T-helper 9 cell (primary cell): ENCODE data around the gene C6orf132.
A peak's percentile ranks its signal among the peaks of the same experiment; 100 is the strongest.
"Not testable (repeated sequence)": the region's sequence is repeated elsewhere in the genome, so short reads cannot be mapped to it uniquely, and the experiment has no call there.

Experiments used
- DNase-seq: peaks from one replicate; pipeline ENCODE4 v3.0.0-alpha.2; 2020
- total RNA-seq, 2 donors: gene quantifications; one replicate each; lab custom pipeline; 2026; lab: John Stamatoyannopoulos, UW

The C6orf132 gene, protein sequence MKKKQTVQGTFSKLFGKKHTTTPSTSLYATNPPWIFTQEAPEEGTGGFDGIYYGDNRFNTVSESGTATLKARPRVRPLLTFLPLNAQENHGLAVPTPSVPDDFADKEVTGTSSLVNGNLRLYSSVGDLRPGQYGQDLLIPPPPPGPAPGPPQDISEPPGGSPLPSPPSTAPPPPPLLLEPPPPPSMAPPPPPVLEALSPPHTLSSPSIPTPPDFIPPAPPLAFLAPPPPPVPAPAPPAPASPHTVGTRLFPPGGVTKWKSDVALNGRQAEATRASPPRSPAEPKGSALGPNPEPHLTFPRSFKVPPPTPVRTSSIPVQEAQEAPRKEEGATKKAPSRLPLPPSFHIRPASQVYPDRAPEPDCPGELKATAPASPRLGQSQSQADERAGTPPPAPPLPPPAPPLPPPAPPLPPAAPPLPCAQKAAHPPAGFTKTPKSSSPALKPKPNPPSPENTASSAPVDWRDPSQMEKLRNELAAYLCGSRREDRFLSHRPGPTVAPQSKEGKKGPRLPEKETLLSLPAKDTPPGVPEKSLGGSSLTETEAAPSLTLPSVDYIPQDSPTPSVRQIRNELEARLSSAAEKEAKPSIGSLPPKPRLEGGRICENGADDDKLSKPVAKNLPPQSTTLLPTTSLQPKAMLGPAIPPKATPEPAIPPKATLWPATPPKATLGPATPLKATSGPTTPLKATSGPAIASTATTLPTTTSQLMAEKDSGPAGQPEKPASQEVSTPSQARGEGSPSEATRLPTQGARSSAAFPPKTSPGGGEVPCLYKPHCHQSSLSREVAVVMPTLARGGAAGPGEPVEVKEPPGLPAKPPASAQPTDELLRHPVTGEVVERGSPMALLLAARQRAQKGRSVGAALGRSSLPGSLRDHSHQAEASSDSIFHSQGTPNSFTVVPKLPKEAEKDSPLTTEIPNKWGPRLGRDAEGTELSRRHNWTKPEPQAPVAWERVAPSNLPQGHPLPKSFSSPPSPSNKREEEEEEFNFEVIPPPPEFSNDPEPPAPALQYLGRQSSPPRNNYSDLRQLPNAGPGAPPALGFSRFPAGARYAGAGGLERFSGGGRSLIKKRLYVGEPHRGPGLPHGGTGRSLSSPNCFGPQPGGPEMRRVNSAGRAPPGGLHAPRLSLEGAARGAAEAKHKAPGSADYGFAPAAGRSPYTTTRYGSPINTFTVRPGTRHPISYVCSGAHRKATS
- 0 to 0.21 reads per million in 2 donors for total RNA-seq

DNA sequence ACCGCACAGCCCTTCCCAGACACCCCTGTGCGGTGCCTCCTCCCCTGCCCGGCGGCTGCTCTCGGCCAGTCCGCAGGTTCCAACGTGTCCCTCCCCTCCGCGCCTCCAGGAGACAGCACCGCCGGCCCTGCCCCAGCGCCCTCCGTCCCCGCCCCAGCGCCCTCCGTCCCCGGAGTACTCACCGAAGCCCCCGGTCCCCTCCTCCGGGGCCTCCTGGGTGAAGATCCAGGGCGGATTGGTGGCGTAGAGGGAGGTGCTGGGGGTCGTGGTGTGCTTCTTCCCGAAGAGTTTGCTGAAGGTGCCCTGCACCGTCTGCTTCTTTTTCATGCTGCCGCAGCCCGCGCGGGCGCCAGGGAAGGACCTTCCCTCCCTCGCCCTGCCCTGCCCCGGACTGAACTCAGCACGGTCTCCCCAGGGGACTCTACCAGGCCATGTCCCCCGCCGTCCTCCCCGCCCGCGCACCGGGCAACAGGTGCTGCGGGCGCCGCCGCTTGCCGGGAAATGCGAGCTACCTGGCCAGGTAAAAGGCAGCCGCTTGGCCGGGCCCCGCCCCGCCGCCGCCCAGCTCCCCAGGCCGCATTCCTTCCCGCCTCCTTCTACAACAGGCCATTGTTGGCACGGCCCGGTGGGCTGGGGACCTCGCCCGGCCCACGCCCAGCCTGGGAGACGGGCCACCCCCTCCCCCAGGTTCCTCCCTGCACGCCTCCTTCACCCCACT, at the start of gene C6orf132:
Gene C6orf132 (minus strand): TSS at position 503 of the 718 bp plus-strand sequence. CDS start 176 bp downstream, at position 327.
- no peak for DNase-seq

DNA sequence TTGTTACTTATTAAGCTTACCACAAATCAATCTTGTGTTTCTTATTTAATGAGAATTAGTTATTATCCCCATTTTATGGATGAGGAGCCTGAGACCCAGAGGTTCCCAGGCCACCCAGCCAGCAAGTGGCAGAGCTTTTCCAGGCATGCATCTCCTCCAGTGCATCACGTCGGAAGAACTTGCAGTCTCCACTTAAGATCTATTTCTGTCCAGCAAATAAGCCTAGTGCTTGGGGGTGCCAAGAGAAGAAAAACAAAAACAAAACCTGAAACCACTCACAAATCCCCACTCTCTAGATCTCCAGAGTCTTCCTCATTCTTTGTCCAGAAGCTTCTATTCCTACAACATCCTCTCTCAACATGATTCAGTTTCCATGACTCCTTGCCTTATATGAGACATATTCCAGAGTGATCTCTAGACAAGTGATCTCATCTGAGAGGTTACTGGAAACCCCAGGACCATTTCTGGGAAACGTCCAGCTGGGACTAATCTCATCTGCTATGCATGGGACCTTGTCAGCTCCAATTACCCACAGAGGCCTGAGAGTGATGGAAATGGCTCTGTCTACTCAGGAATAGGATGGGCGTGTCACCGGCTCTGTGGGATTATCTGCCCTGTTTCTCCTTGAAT, 48.2 kb upstream of the C6orf132 start:
- no peak for DNase-seq

GRCh38 chr6:42188406-42188805, 46.0 kb upstream of the C6orf132 start:
- no peak for DNase-seq

DNA sequence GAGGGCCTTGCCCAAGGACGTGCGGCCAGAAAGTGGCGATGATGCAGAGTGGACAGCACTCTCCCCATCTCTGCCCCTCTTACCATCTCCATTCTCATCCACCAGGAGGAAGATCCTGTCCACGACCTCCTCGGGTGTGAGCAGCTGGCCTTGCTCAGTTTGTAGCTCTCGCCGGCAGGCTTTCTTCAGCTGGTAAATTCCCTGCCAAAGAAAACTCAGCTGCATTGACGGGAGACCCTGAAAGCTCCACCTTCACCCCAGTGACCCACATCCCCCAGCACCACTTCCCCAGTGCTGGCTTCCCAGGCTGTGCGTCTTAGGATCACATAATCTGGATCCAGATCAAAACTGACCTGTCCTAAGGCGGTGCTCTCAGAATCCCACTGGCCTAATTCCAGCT, 43.2 kb upstream of the C6orf132 start:
- DNase-seq, result no peak

GRCh38 chr6:42184475-42184874, 42.1 kb upstream of the C6orf132 start:
- DNase-seq, result no peak

GRCh38 chr6:42182101-42182500, 39.7 kb upstream of the C6orf132 start:
- no peak for DNase-seq

DNA sequence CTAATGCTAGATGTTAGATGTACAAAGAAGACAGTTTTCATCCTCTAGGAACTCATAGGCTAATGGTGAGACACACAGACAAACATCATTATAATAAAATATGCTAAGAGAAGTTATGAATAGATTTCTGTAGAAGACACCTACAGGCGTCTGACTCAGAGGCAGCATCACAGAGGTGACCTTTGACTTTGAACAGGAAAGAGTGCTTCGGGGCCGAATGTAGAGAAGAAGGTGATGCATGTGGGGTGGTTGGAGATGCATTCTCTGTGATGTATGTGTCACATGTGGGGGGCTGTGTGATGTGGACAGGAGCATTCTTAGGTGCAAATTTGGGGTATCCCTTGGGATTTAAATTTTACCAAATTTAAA, 37.5 kb upstream of the C6orf132 start:
- no peak for DNase-seq

DNA sequence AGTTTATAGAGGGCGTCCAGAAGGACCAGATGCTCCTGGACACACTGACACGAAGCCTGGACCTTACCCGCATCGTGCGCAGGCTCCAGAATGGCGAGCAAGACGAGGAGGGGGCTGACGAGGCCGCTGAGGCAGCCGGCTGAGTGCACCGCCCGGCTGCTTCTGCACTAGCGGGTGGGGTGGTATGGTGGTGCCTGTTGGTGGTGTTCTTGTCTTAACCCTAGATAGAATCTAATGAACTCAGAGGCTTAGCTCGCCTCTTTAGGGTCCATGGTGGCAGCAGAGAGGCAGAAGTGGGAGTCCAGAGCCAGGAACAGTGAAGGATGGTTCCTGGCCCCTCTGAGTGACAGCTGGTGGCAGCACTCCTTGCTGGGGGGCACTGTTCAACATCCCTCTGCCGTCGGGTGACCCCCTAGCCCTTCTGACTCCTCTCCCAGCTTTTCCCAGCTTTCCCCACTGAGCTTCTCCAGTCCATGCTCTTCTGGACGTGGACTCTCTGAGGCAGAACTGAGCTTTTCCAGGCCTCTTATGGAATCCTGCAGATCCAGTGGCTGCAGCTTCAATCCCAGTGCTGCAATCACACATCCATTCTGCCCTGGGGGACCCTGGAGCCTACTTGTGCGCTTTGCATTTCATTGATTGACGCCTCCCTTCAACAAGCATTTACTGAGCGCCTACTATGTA, 37.0 kb upstream of the C6orf132 start:
- no peak for DNase-seq

DNA sequence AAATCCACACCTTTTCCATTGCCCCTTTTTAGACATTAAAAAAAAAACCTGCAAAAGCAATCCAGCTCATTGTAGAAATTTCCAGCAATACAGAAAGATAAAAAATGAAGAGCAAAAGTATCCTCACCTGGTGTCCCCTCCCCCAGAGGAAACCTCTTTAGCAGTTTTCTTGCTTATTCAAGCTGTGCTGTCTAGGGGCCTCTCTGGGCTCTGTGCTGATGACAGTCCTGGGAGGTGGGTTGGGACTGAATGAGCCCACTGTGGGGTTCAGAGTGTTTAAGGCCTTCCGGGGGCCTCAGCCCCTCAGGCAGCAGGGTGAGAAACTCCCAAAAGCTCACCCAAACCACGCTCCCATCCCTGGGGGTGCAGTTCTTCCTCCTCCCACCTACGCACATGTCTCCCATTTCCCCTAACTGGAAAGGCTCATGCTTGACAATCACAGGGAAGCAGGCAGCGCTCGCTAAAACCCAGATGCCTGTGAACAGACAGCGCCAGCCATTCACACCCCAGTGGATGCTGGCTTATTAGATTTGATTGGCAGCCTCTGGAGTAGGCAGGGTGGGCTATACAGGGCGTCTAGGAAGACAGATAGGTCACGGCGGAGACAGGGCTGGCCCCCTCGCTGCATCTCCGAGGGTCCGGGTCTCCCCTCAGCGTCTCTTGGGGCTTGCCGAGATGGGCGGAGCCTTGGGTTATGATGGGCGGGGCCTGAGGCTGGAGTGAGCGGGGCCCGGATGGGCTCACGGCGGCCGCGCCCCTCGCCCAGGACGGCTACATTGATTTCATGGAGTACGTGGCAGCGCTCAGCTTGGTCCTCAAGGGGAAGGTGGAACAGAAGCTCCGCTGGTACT, 35.3 kb upstream of the C6orf132 start:
- DNase-seq, result no peak

GRCh38 chr6:42176981-42177380, 34.6 kb upstream of the C6orf132 start:
- DNase-seq, result no peak

DNA sequence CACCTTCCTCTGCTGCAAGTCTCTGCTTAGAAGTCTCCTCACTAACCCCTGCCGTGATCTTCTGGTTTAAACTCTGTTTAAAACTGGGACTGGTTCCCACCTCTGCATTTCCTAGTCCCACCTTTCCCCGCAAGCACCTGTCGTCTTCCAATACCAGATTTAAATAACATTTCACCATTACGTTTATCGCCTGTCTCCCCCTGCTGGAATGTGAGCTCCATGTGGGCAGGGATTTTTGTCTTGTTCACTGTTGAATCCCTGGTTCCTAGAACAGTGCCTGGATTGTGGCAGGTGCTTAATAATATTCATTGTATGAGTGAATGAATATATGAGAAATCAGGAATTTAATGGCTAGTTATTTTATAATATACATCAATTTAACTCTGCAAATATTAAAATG, 33.4 kb upstream of the C6orf132 start:
- DNase-seq, result no peak

DNA sequence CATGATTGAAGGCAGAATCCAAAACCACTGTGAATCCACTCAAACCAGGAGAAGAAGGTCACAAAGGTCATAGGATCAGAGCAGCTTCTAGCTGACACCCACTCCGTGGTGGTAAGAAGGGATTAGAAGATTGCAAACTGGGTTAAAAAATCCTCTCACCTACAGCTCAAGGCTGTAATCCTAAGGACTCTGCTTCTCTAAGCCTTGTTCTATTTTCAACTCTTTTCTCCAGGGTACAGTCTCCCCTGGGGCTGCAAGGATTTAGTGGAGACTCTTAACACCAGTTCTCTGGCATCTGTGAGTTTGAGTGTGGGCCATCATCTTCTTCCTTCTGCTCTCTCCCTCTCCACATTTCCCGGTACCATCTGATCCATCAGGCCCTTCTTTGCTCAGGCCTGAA, 30.7 kb upstream of the C6orf132 start, which contains the start of gene GUCA1A:
Gene GUCA1A (plus strand): TSS at position 264 of the 400 bp plus-strand sequence. CDS start 250 bp downstream, outside the sequence.
- no peak for DNase-seq

DNA sequence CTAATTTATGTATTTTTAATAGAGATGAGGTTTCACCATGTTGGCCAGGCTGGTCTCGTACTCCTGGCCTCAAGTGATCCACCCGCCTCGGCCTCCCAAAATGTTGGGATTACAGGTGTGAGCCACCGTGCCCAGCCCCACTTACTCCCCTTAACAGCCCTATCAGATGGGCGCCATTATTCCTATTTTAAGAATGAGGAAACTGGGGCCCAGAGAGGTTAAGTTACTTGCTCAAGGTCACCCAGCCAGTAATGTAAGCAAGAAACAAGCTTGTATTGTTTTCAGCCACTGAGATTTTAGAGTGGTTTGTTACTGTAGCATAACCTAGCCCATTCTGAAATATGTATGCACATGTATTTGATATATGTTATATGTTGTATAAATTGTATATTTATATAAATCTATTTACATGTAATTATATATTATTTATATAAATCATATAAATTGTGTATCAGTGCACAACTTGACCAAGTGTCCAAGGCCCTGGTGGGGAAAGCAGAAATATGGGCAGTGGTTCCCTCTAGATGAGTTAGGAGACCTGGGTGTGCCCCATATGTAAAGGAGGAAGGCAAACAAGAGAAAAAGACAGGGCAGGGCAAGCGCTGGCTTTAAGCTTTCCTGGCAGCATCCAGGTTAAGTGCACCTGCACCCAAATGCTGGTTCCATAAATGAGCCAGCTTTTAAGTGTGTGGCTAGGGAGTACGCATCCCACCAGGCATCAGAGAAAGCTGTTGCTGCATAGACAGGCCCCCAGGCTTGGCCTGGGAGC, 29.6 kb upstream of the C6orf132 start:
- DNase-seq, result no peak

DNA sequence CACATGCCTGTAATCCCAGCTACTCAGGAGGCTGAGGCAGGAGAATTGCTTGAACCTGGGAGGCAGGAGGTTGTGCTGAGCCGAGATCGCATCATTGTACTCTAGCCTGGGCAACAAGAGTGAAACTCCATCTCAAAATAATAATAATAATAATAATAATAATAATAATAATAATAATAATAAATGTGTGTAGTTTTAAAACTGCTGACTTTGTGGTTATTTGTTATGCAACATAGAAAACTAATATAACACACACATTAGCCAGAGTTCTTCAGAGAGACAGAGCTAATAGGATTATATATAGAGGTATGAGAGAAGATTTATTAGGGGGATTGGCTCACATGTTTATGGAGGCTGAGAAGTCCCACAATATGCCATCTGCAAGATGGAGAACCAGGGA, 27.4 kb upstream of the C6orf132 start:
- not testable (repeated sequence) for DNase-seq

- DNase-seq, result no peak
Measured at GRCh38 chr6:42168650-42169049, 26.2 kb upstream of the C6orf132 start.

- DNase-seq, result peak; percentile 79
Measured at GRCh38 chr6:42166444-42167141, 24.2 kb upstream of the C6orf132 start.

DNA sequence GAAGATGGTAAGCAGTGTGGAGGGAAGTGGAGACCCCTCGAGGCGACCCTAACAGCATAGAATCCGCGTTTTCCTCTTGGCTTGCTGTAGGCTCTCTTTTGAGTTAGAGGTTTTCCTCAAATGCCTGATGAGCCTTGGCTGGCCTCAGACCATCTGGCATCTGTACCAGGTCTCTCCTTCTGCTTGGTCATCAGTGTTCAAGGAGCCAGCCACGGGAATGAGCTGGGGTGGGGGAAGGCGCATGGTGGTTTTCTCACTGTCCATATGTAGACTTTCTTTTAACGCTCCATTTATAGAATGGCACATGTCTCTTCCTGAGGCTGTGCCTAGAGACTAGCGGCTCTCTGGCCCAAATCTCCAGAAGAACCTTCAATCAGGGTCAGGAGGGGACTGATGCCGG, 22.6 kb upstream of the C6orf132 start:
- DNase-seq, result no peak

DNA sequence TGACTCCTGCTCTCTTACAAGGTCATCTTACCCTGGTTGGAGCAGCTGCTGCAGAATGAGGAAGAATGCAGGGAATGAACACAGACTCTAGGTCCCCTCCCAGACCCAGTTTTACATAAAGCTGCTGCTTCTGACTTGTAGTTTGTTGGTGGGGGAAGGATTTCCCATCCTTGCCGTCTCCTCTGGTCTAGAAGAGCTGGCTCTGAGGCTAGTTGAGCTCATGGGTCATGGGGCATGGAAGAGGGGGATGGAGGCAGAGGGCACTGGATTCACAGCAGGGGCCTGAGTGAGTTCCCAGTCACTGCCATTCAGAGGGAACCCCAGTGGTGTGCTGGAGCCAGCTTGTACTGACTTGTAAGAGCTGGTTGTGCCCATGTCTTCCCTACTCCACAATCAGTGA, 21.6 kb upstream of the C6orf132 start:
- no peak for DNase-seq

- no peak for DNase-seq
Measured at GRCh38 chr6:42162812-42163211, 20.4 kb upstream of the C6orf132 start.
